Lower leg skin (tissue), 3 donors: ENCODE data around the gene SLC6A1.

Experiments
- CTCF ChIP-seq, 3 donors: fragments of 450-650 bp; IDR thresholded peaks; one replicate each; pipeline ENCODE4 v1.5.1; 2016; ENCODE audit warnings: antibody characterized with exemption in 3 of 3, mild to moderate bottlenecking in 3 of 3, moderate library complexity in 2 of 3
- POLR2A ChIP-seq, 2 donors: fragments of 450-650 bp; IDR thresholded peaks; one replicate each; pipeline ENCODE4 v1.6.1; 2016 to 2017; ENCODE audit warnings: antibody characterized with exemption in 2 of 2, mild to moderate bottlenecking in 1 of 2, moderate library complexity in 1 of 2

DNA sequence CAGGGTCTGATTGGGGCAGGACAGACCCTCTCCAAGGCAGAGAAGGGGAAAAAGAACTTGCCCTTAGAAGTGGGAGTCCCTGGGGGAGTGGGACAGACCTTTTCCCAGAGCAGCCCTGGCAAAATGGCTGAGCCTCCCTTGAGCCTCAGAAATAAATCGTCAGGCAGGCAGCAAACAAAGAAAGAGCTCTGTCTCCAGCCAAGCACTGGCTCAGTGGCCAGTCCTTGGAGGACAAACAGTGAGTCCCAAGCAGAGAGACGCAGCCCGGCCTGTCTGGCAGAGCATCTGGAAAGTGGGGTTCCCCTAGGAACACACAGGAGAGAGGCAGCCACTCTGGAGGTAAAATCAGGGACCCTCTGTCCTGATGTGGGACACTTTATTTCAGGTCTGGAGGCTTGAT lies 1.8 kb downstream of the SLC6A1 start:
- TF ChIP-seq CTCF (IDR thresholded peaks at IDR 0.05) (no peak), POLR2A (IDR thresholded peaks at IDR 0.05) (no peak)
